GM18519 (cell line): ENCODE data around the gene CPNE7.

Experiments
- ATAC-seq: cut with Tn5 transposase; IDR thresholded peaks from one replicate; pipeline ENCODE4 v1.9.1; 2021; ENCODE audit warnings: mild to moderate bottlenecking, moderate library complexity; ENCODE audit not compliant: unreplicated experiment, low FRiP score

The CPNE7 gene

DNA sequence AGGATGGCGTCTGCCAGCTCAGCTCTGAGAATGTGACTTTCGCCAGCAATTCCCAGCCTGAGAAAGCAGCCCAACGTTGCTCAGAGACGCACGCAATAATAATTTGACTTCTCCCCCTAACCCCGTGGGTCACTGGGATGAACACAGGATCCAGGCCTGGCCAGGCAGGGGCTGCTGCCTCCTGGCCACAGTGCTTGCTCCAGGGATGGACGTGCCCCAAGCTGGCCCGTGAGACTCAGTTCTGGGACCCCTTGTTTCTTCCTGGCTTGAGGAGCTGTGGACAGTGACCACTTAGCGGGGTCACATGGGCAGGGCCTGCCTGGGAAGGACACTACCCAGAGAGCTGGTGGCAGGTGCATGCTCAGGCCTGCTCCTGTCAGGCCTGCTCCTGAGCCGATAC, 24.3 kb downstream of the CPNE7 start:
- ATAC-seq: no peak

- no peak for ATAC-seq
Observed at GRCh38 chr16:89600427-89600826, 24.9 kb downstream of the CPNE7 start.

- ATAC-seq: no peak
Observed at GRCh38 chr16:89600956-89601355, 25.4 kb downstream of the CPNE7 start.

DNA sequence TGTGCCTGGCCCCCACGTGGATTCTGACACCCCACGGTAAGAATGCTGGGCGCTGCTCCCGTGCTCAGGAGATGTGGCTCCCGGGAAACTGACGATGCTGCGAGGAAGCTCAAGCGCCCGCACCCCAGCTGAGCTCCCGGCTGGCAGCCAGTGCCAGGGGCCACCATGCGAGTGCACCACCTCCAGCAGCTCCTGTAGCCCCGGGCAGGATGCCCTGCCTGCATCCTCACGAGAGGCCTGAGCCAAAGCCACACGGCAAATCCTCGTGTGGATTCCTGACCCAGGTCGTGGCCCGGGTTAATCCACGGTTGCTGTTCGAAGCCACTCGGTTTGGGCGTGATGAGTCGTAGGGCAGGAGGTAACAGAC, 26.3 kb downstream of the CPNE7 start:
- ATAC-seq: no peak

GRCh38 chr16:89602273-89602951, 26.9 kb downstream of the CPNE7 start:
- ATAC-seq: no peak

DNA sequence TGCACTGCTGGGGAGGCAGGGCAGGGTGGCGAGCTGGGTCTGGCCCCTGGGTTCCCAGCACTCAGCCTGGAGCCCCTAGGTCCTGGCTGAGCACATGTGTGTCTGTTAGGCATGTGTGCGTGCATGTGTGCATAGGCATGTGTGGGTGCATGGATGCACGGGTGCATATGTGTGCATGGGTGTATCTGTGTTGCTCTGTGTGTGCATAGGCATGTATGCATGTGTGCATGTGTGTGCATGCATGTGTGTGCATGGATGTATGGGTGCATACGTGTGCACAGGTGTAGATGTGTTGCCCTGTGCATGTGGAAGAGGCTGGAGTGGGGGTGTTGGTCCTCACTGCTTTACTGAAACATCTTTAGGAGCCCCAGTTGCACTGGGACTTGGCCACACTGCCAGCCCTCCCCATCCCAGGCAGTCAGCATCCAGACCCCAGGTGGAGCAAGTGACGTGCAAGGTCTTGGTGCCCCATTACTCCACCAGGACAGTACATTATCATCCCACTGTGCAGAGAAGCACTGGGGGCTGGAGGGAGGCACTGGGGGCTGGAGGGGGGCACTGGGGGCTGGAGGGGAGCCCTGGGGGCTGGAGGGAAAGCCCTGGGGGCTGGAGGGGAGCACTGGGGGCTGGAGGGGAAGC, 27.5 kb downstream of the CPNE7 start:
- ATAC-seq: no peak

DNA sequence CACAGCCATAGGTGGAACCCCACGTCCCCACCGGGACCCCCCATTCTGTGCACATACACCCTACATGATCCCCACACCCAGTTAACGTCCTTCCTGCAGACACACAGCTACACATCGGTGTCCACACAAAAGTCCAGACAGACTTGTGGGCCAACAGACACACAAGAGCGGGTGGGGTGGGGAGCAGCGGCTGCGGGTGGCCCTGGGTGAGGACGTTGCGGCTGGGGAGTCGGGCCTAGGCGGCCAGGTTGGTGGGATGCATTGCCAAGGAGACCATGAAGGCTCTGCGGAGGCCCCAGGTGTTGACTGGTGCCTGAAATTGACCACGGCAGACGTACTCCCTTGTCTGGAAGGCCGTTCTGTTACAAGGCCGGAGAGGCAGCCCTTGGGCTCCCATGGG, 29.2 kb downstream of the CPNE7 start:
- no peak for ATAC-seq

DNA sequence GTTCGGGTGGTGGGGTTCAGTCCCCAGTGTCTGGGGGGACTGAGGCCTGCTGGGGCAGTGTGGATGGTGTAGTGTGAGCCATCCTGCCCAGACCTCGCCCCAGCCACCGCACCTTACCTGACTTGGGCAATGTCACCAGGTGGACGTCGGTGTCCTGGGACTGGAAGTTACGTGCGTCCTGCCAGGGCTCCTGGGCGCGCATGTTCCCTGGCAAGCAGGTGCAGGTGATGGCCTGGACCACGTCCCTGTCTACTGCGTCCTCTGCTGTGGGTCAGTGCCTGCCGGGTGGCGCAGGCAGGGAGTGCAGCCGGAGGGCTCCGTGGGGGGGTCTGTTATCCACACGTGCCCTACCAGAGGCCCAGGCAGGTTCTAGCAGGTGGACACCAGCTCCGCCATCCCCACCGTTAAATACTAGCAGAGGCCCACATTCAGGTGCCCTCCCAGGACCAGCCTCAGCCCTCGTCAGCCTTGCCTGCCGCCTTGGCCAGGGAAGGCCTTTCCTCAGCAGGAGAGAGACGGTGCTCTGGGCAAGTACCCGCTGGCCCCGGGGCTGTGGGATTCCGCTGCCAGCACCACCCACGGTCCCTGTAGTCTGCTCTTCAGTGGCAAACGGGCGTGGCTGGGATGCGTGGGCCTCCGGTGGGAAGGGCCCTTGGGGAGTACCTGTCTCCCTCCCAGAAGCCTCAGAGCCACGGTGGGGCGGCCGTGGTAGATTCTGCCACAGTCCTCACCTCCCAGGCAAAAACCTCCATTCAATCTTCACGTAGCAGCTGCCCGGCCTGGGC, 29.8 kb downstream of the CPNE7 start:
- ATAC-seq: no peak

- ATAC-seq: no peak
Observed at GRCh38 chr16:89606006-89606405, 30.4 kb downstream of the CPNE7 start.

DNA sequence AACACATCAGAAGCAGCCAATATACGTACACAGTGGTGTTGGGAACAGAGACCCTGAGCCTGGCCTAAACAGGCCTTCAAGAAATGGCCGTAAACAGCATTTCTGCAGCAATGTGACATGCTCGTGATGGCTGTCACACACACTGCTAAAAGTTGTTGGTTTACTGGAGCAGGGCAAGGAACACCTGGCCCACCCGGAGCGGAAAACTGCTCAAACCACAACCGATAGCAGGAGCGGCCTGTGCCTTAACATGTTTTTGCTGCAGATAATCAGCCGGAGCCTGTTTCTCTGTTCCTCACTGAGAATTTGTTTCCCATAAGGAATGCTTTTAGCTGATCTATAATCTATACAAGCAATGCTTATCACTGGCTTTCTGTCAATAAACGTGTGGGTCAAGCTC, 31.9 kb downstream of the CPNE7 start:
- no peak for ATAC-seq

DNA sequence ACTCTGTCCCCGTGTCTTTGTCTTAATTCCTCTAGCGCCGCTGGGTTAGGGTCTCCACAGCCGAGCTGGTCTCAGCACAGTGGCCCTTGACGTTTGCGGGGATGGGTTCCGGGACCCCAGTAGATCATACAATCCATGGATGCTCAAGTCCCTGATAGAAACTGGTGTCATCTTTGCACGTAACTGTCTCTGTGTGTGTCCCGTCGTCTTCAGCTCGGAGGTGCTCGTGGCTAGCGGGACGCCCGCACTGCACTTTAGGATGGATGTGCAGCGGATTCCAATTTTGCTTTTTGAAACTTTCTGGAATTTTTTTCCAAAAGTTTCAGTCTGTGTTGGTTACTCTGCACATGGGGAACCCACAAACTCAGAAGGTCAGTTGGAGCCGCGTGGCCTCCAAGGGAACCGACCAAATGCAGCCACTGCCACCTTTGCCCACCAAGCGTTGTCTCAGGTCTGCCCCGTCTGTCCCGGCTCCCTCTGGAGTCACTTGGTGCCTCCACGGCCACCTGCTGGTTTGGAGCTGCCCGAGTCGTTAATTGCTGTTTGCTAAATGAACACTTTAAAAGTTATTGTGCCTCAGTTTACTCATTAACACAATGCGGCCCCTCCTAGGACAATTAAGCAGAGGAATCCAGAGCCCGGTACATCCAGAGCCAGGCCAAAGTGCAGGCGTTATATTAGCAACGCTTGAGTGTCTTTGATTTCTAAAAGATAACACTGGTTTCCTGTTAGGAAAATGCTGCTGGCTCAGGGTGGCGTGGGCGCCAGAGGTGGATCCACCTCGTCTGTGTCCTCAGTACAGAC, 32.6 kb downstream of the CPNE7 start:
- no peak for ATAC-seq

DNA sequence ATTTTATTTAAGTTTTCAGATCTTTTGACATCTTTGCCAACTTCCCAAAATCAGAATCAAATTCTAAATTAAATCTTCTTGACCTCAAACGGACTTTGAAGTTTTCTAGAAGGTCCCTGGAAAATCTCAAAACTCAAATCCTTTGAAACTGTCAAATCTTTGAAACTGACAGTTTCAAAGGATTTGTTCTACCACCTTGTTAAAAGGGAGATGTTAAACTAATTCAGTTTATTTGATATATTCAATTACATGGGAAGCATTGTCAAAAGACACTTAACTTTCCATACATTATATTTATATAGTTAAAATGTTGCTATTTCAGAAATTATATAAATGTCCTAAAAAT, 34.5 kb downstream of the CPNE7 start:
- ATAC-seq: no peak

GRCh38 chr16:89612415-89613166, 37.0 kb downstream of the CPNE7 start:
- no peak for ATAC-seq

- no peak for ATAC-seq
Observed at GRCh38 chr16:89613231-89613953, 37.8 kb downstream of the CPNE7 start, which contains the start of gene DPEP1. Gene DPEP1 (plus strand): TSS chr16:89613642. CDS start chr16:89630411, 16,769 bp downstream.

GRCh38 chr16:89613954-89614459, 38.4 kb downstream of the CPNE7 start:
- ATAC-seq: no peak

DNA sequence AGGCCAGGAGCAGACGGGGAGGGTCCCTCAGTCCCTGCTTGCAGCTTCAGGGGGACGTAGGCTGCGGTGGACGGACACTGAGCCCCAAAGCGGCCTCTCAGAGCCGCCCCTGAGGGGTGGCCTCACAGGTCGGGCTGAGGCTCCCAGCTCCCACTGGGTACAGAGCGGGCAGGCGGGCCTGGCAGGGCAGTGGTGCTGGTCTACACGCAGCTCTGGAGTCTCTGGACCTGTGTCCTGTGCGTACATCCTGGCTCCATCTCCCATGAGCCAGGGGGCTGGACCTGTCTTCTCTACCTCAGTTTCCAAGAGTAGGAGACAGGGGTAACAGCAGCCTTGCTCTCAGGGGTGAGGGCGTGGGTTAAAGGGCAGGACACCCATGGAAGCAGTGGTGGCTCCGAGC, 39.6 kb downstream of the CPNE7 start:
- ATAC-seq: no peak

- ATAC-seq: no peak
Observed at GRCh38 chr16:89615596-89616090, 40.1 kb downstream of the CPNE7 start.

GRCh38 chr16:89616623-89617022, 41.1 kb downstream of the CPNE7 start:
- ATAC-seq: no peak

GRCh38 chr16:89617036-89617435, 41.5 kb downstream of the CPNE7 start:
- no peak for ATAC-seq
